ENCODE data around the gene TNS1.

The TNS1 gene

DNA sequence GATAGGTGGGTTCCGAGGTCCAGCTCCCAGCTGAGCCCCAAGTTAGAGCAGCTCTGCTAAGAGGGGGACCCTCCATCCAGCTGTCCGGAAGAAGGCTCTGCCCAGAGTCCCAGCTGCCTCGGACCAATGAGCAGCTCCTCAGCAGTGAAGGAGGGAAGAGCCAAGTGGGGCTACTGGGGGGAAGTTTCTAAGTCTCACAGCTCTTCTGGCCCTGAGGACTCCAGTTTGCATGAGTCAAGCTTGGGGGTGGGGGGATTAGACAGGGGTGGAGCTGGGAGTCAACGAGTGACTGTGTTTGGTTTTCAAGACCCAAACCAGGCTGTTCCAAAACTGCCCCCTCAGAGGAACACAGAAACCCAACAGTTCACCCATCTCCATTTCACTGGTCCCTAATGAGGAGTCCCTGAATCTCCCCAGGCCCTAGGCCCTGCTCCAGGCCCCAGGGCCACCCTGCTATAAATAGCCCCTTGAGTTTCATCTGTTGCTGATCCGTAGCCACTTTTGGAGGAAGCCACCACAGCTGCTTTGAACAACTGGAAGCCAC, 100.9 kb downstream of the TNS1 start:
- DNase-seq (ENCODE audit: low read depth in 1 of 2, low spot score in 1 of 2): no peak
- TF ChIP-seq, protein P1, sequence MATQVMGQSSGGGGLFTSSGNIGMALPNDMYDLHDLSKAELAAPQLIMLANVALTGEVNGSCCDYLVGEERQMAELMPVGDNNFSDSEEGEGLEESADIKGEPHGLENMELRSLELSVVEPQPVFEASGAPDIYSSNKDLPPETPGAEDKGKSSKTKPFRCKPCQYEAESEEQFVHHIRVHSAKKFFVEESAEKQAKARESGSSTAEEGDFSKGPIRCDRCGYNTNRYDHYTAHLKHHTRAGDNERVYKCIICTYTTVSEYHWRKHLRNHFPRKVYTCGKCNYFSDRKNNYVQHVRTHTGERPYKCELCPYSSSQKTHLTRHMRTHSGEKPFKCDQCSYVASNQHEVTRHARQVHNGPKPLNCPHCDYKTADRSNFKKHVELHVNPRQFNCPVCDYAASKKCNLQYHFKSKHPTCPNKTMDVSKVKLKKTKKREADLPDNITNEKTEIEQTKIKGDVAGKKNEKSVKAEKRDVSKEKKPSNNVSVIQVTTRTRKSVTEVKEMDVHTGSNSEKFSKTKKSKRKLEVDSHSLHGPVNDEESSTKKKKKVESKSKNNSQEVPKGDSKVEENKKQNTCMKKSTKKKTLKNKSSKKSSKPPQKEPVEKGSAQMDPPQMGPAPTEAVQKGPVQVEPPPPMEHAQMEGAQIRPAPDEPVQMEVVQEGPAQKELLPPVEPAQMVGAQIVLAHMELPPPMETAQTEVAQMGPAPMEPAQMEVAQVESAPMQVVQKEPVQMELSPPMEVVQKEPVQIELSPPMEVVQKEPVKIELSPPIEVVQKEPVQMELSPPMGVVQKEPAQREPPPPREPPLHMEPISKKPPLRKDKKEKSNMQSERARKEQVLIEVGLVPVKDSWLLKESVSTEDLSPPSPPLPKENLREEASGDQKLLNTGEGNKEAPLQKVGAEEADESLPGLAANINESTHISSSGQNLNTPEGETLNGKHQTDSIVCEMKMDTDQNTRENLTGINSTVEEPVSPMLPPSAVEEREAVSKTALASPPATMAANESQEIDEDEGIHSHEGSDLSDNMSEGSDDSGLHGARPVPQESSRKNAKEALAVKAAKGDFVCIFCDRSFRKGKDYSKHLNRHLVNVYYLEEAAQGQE (IDR thresholded peaks at IDR 0.05; ENCODE audit: insufficient replicate concordance, low read depth): no peak
- no peak for TF ChIP-seq GABPA (IDR thresholded peaks at IDR 0.05; ENCODE audit: low read depth)
- TF ChIP-seq, protein P2, sequence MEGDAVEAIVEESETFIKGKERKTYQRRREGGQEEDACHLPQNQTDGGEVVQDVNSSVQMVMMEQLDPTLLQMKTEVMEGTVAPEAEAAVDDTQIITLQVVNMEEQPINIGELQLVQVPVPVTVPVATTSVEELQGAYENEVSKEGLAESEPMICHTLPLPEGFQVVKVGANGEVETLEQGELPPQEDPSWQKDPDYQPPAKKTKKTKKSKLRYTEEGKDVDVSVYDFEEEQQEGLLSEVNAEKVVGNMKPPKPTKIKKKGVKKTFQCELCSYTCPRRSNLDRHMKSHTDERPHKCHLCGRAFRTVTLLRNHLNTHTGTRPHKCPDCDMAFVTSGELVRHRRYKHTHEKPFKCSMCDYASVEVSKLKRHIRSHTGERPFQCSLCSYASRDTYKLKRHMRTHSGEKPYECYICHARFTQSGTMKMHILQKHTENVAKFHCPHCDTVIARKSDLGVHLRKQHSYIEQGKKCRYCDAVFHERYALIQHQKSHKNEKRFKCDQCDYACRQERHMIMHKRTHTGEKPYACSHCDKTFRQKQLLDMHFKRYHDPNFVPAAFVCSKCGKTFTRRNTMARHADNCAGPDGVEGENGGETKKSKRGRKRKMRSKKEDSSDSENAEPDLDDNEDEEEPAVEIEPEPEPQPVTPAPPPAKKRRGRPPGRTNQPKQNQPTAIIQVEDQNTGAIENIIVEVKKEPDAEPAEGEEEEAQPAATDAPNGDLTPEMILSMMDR (IDR thresholded peaks at IDR 0.05; ENCODE audit: insufficient read depth, low read length): no peak
- TF ChIP-seq SPI1 (IDR thresholded peaks at IDR 0.05; ENCODE audit: borderline replicate concordance, low read depth): no peak
- no peak for TF ChIP-seq POLR2AphosphoS5 (IDR thresholded peaks at IDR 0.05; ENCODE audit: low read depth)
- Histone ChIP-seq H3K4me3 (replicated peaks; ENCODE audit: insufficient read depth, low read length) (no peak overlapping the region), H3K27me3 (ENCODE audit: insufficient read depth, poor library complexity, severe bottlenecking) (peaks cover 7% of the 10 kb centered on the region), H3K27ac (replicated peaks) (no peak overlapping the region)

DNA sequence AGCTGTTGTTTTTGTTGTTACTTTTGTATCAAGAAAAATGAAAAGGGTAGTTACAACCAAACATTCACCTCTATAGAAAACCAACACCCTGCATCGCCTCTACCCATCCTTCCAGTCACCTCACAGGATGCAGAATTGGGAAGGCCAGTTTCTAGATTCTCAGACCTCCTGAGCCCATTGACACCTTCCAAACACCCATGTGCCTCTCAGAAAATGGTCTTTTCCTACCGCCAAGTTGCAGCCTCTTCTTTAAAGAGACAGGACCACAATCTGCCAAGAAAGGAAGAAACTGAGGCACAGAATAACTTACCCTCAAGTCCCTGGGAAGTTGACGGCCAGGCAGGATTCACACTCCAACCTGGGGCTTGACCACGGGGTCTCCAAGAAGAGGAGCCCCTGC, 101.4 kb downstream of the TNS1 start:
- no peak for DNase-seq (ENCODE audit: low read depth in 1 of 2, low spot score in 1 of 2)
- Histone ChIP-seq H3K27me3 (ENCODE audit: insufficient read depth, poor library complexity, severe bottlenecking) (peaks cover 2% of the 10 kb centered on the region), H3K4me3 (replicated peaks; ENCODE audit: insufficient read depth, low read length) (no peak overlapping the region), H3K27ac (replicated peaks) (no peak overlapping the region)
- TF ChIP-seq GABPA (IDR thresholded peaks at IDR 0.05; ENCODE audit: low read depth) (no peak), SPI1 (IDR thresholded peaks at IDR 0.05; ENCODE audit: borderline replicate concordance, low read depth) (no peak), POLR2AphosphoS5 (IDR thresholded peaks at IDR 0.05; ENCODE audit: low read depth) (no peak)
- TF ChIP-seq, protein P1 (IDR thresholded peaks at IDR 0.05; ENCODE audit: insufficient replicate concordance, low read depth): no peak
- TF ChIP-seq, protein P2 (IDR thresholded peaks at IDR 0.05; ENCODE audit: insufficient read depth, low read length): no peak

DNA sequence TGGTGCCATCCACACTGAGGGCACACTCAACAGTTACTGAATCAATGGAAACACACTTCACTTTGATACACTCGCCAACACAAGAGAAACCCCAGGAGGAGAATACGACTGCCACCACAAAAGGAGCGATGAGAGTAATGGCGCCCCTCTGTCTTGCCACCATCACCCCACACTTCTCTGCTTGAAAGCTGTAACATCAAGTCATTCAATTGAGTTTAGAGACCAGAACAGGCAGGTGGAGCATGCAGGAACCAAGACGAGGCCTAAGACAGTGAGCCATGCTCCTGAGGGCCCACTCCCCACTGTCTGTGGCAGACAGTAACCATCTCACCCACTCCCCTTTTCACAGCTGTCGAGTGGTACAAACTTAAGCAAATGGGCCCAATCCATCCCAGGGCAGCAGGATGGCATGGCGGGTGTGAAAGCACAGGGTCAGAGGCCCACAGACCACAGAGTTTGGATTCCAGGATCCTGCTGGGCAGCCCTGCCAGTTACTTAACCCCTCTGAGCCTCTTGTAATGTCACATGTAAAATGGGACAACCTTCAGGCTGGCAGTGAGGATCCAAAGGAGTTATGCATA, 101.9 kb downstream of the TNS1 start:
- no peak for TF ChIP-seq POLR2AphosphoS5 (IDR thresholded peaks at IDR 0.05; ENCODE audit: low read depth)
- TF ChIP-seq, protein P1 (IDR thresholded peaks at IDR 0.05; ENCODE audit: insufficient replicate concordance, low read depth): no peak
- no peak for TF ChIP-seq GABPA (IDR thresholded peaks at IDR 0.05; ENCODE audit: low read depth)
- no peak for TF ChIP-seq SPI1 (IDR thresholded peaks at IDR 0.05; ENCODE audit: borderline replicate concordance, low read depth)
- TF ChIP-seq, protein P2 (IDR thresholded peaks at IDR 0.05; ENCODE audit: insufficient read depth, low read length): no peak
- no peak for DNase-seq (ENCODE audit: low read depth in 1 of 2, low spot score in 1 of 2)
- no peak overlapping the region for H3K27ac ChIP-seq (replicated peaks)
- no peak overlapping the region for H3K4me3 ChIP-seq (replicated peaks; ENCODE audit: insufficient read depth, low read length)
- H3K27me3 ChIP-seq (ENCODE audit: insufficient read depth, poor library complexity, severe bottlenecking): no peaks in the 10 kb centered on the region
